ENCODE data around the gene SRPK2. TPM values are rescaled to one million over a fixed set of nuclear protein-coding genes. Genes with fewer than 3 reads are reported as not detected.

SRPK2 gene
- total RNA-seq, 4 donors from 2014 or later, result 39.6 to 66.9 (median 45.6) TPM

GRCh38 chr7:105102557-105103352, 286.0 kb downstream of the SRPK2 start:
- no peak for TF ChIP-seq CTCF (IDR thresholded peaks at IDR 0.05; ENCODE audit: low read depth)

GRCh38 chr7:105101864-105102263, 286.9 kb downstream of the SRPK2 start:
- TF ChIP-seq CTCF (IDR thresholded peaks at IDR 0.05; ENCODE audit: low read depth), result no peak

GRCh38 chr7:105098863-105099515, 289.7 kb downstream of the SRPK2 start:
- no peak for TF ChIP-seq CTCF (IDR thresholded peaks at IDR 0.05; ENCODE audit: low read depth)

GRCh38 chr7:105097619-105098018, 291.1 kb downstream of the SRPK2 start:
- no peak for TF ChIP-seq CTCF (IDR thresholded peaks at IDR 0.05; ENCODE audit: low read depth)

- TF ChIP-seq CTCF (IDR thresholded peaks at IDR 0.05; ENCODE audit: low read depth), result no peak
These were observed 292.4 kb downstream of the SRPK2 start for GRCh38 chr7:105096306-105096705.

GRCh38 chr7:105094966-105095365, 293.8 kb downstream of the SRPK2 start:
- no peak for TF ChIP-seq CTCF (IDR thresholded peaks at IDR 0.05; ENCODE audit: low read depth)

DNA sequence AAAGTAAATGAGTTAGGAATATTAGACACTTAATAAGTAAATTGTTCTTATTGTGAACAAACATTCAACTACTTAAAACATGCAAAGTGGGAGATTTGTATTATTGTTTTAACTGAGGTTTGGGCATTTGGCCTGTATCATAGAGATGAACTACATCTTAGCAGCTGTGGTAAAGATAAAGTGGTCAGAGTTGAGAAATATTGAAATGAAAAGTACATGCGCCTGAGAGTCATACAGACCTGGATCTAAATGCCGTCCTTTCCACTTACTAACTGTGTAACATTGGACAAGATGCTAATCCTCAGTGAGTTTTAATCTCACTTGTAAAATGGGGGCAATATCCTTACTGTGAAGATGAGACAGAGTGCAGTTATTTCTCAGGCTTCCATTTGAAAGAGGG, 300.3 kb downstream of the SRPK2 start:
- TF ChIP-seq CTCF (IDR thresholded peaks at IDR 0.05; ENCODE audit: low read depth), result no peak

Data from subcutaneous adipose tissue (tissue), 4 donors.